Stimulated activated naive B cell treated with anti-CD40 and anti-IgM and Interleukin-4, amounts not matched to agents 10 μg/mL and 1 μg/mL and 100 μg/mL, for 72 hours (primary cell): ENCODE results near the gene MRPL46.
"Not testable (repeated sequence)": the region's sequence is repeated elsewhere in the genome, so short reads cannot be mapped to it uniquely, and the experiment has no call there.

Source experiments
- ATAC-seq, 2 donors: fragments of 150-1000 bp; cut with Tn5 transposase; replicated peaks; 2 replicates each; pipeline ENCODE4 v1.10.0; 2021; ENCODE audit warnings: moderate library complexity in 1 of 2
- DNase-seq: peaks from one replicate; pipeline ENCODE4 v3.0.0; 2021
- H3K27ac Mint-ChIP-seq: one replicate; pipeline ENCODE4 v1.8.0; 2022; ENCODE audit warnings: mild to moderate bottlenecking, mixed read lengths
- H3K27me3 Mint-ChIP-seq, 2 donors: one replicate each; pipeline ENCODE4 v1.8.0; 2022; ENCODE audit warnings: mixed read lengths in 2 of 2
- H3K36me3 Mint-ChIP-seq, 2 donors: one replicate each; pipeline ENCODE4 v1.8.0; 2022; ENCODE audit warnings: mixed read lengths in 2 of 2, mild to moderate bottlenecking in 1 of 2
- H3K4me1 Mint-ChIP-seq, 2 donors: one replicate each; pipeline ENCODE4 v1.8.0; 2022; ENCODE audit warnings: mixed read lengths in 2 of 2, mild to moderate bottlenecking in 1 of 2
- H3K4me3 Mint-ChIP-seq, 2 donors: one replicate each; pipeline ENCODE4 v1.8.0; 2022; ENCODE audit warnings: mild to moderate bottlenecking in 2 of 2, mixed read lengths in 2 of 2, moderate library complexity in 1 of 2
- H3K9me3 Mint-ChIP-seq, 2 donors: one replicate each; pipeline ENCODE4 v1.8.0; 2022; ENCODE audit warnings: mixed read lengths in 2 of 2, mild to moderate bottlenecking in 1 of 2

The MRPL46 gene

DNA sequence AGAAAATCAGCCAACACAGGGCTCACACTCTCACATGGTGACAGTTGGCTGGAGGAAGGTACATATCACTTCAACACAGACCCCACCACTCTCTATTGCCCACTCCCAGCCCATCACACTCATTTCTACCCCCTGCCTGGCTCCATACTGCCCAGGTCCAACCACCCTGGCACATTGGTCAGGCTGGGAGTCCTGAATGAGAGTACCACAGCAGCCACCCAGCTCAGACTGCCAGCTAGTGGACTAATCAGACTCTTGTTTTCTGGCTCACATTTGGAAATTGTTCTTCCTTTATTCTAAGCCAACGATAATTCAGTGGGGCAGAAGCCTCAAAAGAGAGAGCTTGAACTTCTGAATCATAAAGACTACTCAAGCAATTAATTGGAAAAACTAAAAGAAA is 20.0 kb downstream of the MRPL46 start:
- no peak for ATAC-seq
- H3K4me1 Mint-ChIP-seq, result peaks cover 2 to 6% of the 10 kb centered on the region in 2 donors
- H3K36me3 Mint-ChIP-seq, result peaks cover 3 to 14% of the 10 kb centered on the region in 2 donors
- H3K27ac Mint-ChIP-seq, result no peak overlapping the region
- DNase-seq, result no peak
- H3K4me3 Mint-ChIP-seq, result no peak overlapping the region
- H3K27me3 Mint-ChIP-seq, result peaks cover 22 to 27% of the 10 kb centered on the region in 2 donors
- H3K9me3 Mint-ChIP-seq, result peaks cover 10 to 21% of the 10 kb centered on the region in 2 donors

DNA sequence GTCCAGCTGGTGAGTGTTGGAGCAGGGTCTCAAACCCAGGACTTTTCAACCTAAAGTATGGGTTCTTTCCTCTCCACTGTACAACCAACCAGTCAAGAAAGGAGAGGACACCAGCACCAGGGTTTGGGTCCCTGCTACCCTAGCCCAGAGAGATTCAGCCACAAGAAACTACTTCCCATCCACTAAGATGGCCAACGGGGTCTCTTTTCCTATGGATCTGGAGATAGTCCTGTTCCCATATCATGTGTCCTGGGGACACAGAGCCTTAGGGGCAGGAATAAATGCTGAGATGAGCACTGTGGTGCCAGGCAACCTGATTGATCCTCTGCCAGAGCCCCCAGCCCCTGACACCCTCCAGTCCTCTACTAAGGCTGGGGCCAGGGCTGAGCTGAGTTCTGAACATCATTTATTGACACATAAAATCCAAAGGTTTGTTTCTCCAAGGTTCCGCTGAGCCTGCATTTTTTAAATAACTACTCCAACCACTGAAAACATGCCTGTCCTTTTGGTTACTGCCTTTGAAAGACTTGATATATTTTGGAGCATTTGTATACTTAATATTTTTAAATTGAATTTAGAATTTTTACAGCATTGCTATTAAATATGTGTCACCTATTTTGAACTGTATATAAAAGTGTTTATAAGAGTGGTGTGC is 26.0 kb downstream of the MRPL46 start:
- DNase-seq (no peak), ATAC-seq (no peak)
- Mint-ChIP-seq H3K36me3 (peaks cover 3 to 14% of the 10 kb centered on the region in 2 donors), H3K9me3 (peaks cover 13 to 21% of the 10 kb centered on the region in 2 donors), H3K27ac (no peak overlapping the region), H3K27me3 (peaks cover 56 to 59% of the 10 kb centered on the region in 2 donors), H3K4me1 (no peaks in the 10 kb centered on the region), H3K4me3 (no peak overlapping the region)

DNA sequence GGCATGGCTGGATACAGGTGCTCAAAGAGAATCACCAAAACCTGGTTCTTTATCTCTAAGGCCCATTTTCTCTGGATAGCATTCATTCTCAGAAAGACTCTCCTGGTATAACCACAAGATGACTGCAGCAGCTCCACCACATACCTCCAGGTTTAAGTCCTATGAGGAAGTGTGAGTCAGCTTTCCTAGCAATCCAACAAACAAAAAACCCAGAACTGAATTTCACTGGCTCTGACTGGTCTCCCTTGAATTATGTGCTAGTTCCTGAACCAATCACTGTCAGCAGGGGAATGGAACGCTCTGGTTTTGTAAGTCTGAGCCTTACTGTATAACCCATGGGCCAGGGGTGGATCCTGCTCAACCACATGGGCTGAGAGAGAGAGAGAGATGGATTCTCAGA is 27.2 kb downstream of the MRPL46 start:
- Mint-ChIP-seq H3K4me3 (no peak overlapping the region), H3K36me3 (peaks cover 3 to 14% of the 10 kb centered on the region in 2 donors), H3K27me3 (peaks cover 60 to 63% of the 10 kb centered on the region in 2 donors), H3K27ac (no peak overlapping the region), H3K4me1 (no peaks in the 10 kb centered on the region), H3K9me3 (peaks cover 13 to 17% of the 10 kb centered on the region in 2 donors)
- DNase-seq, result no peak
- no peak for ATAC-seq

DNA sequence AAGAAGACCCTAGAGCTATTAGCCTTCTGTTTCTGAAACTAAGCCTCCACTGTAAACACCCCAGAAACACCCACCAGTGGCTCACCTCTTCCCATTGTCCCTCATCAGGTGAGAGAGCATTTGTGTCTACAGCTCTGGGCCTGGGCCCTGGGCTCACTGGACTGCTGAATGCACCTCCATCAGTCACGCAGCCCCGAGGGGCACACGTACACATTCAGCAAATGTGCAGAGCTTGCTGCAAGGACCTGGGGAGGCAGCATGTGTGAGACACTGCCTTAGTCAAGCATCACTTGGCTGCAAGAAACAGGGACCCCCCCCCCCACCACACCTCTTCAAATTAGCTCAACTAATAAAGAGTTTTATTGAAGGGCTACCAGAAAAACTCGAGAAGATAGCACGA is 29.0 kb downstream of the MRPL46 start:
- H3K27ac Mint-ChIP-seq, result no peak overlapping the region
- H3K27me3 Mint-ChIP-seq, result peaks cover 54% of the 10 kb centered on the region in 2 donors
- no peak overlapping the region for H3K4me3 Mint-ChIP-seq
- H3K4me1 Mint-ChIP-seq, result no peaks in the 10 kb centered on the region
- H3K9me3 Mint-ChIP-seq, result peaks cover under 1 to 6% of the 10 kb centered on the region in 2 donors
- DNase-seq (no peak), ATAC-seq (no peak)
- peaks cover 0 to 4% of the 10 kb centered on the region in 2 donors for H3K36me3 Mint-ChIP-seq

DNA sequence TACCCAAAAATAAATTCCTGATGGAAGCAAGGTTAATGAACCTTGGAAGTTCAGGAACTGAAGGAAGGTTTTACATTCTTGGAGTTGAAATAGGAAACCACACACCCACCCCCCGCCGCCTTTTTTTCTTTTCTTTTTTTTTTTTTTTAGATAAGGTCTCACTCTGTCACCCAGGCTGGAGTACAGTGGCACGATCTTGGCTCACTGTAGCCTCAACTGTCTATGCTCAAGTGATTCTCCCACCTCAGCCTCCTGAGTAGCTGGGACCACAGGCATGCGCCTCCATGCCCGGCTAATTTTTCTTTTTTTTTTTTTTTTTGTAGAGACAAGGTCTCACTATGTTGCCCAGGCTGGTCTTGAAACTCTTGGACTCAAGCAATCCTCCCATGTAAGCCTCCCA is 33.1 kb downstream of the MRPL46 start:
- not testable (repeated sequence) for H3K27ac Mint-ChIP-seq, ATAC-seq, H3K4me3 Mint-ChIP-seq, H3K9me3 Mint-ChIP-seq, DNase-seq, H3K36me3 Mint-ChIP-seq, H3K4me1 Mint-ChIP-seq
- peaks cover 32 to 43% of the 10 kb centered on the region in 2 donors for H3K27me3 Mint-ChIP-seq

DNA sequence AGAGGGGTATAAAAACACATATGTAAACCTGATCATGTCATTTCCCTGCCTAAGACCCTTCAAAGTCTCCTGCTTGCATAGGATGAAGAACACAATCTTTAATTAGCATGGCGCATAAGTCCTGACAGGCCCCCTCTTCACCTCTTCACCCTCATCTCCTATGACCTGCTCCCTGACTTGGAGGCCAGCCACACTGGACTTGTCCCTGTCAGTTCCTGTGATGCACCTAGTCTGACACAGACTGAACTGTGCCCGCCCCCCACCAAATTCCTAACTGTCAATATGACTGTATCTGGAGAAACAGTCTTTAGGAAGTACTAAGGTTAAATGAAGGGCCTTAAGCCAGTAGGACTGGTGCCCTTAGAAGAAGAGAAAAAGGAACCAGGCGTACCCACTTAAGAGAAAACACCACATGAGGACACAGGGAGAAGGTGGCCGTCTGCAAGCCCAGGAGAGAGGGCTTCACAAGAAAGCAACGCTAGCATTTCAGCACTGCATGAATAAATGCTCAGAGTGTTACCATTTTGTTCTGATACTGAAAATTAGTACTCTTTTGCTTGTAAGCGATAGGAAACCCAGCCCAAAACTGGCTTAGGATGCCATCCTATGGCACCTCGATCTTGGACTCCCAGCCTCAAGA is 34.0 kb downstream of the MRPL46 start:
- H3K27me3 Mint-ChIP-seq, result peaks cover 34 to 37% of the 10 kb centered on the region in 2 donors
- no peak overlapping the region for H3K4me3 Mint-ChIP-seq
- H3K27ac Mint-ChIP-seq, result no peak overlapping the region
- no peaks in the 10 kb centered on the region for H3K36me3 Mint-ChIP-seq
- ATAC-seq, result no peak
- no peaks in the 10 kb centered on the region for H3K9me3 Mint-ChIP-seq
- DNase-seq, result no peak
- H3K4me1 Mint-ChIP-seq, result no peaks in the 10 kb centered on the region

DNA sequence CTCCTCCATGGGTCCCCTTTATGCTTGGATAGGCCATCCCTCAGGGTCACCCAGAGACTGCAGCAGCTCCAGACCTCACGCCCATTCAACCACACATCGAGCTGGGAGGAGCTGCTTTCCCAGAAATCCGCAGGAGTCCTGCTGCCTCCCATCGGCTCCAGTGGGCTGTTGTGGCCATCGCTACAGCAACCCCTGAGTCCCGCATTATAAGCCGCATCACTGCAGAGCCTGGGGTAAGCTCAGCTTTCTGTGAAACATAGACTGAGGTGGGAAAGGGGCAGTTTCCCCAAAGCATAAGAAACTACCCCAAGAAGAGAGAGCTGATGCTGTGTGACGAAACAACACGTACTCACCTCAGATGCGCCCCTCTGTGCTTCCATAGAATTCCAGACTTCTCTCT is 35.7 kb downstream of the MRPL46 start:
- Mint-ChIP-seq H3K27me3 (peaks cover 22 to 28% of the 10 kb centered on the region in 2 donors), H3K4me1 (no peaks in the 10 kb centered on the region), H3K9me3 (no peaks in the 10 kb centered on the region), H3K36me3 (no peaks in the 10 kb centered on the region), H3K4me3 (no peak overlapping the region), H3K27ac (no peak overlapping the region)
- DNase-seq (no peak), ATAC-seq (no peak)

DNA sequence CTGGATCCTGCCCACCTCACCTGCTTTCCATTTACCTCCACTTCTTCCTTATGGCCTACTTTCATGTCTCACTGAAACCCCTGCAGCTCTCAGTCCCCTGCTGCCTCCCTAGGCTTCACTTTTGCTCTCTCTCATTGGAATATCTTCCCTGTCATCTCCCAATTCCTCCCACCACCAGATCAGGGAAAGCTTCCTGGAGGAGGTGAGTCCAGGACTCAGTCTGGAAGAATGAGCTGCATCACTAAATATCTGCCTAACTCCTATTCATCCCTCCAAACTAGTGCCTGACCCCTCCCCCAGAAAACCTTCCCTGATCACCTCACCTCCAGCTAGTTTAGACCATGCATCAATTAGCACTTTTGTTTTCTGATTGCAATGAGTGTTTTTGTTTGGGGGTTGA is 37.1 kb downstream of the MRPL46 start:
- H3K36me3 Mint-ChIP-seq, result no peaks in the 10 kb centered on the region

DNA sequence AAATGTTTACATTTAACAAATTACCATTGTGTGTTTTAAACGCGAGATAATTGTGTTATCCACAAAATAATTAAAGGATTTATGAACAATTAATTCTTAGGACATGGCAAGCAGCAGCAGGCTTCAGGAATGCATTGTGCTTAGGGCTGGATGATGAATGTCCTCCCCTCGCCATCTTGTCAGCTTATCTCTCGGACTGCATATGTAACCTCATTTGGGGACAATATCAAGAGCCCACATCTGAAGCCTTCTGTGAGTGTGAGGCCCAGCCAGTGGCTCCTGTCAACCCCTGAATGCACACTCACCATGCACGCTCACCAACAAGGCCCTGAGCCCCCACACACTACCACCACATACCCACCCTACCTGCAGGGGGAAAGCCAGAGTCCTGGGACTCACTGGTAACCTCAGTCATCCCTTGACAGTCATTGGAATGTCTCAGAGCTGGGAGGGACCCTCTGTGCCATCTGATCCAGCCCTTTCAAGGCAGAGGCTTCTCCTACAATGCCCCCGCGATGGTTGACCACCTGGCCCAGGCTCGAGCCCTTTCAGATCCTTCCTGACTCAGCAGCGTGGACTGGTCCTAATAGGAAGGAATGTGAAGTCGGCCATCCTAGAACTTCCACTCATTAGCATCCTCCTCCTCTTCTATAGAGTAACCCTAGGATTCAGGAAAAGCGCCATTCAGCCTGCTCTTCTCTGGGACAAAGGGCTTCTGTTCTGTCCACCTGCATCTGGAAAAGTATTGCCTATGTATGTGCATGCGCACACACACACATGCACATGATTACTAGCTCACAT is 38.2 kb downstream of the MRPL46 start:
- H3K4me1 Mint-ChIP-seq, result no peaks in the 10 kb centered on the region
- DNase-seq, result no peak
- ATAC-seq, result no peak
- H3K27me3 Mint-ChIP-seq, result peaks cover 16 to 23% of the 10 kb centered on the region in 2 donors
- no peak overlapping the region for H3K27ac Mint-ChIP-seq
- no peaks in the 10 kb centered on the region for H3K36me3 Mint-ChIP-seq
- H3K9me3 Mint-ChIP-seq, result no peaks in the 10 kb centered on the region
- no peak overlapping the region for H3K4me3 Mint-ChIP-seq

More for the DNA sequence above, 37.1 kb downstream of the MRPL46 start:
- DNase-seq (no peak), ATAC-seq (no peak)
- Mint-ChIP-seq H3K27me3 (peaks cover 16 to 23% of the 10 kb centered on the region in 2 donors), H3K9me3 (no peaks in the 10 kb centered on the region), H3K4me1 (no peaks in the 10 kb centered on the region), H3K4me3 (no peak overlapping the region), H3K27ac (peak overlapping the region; percentile 7)

DNA sequence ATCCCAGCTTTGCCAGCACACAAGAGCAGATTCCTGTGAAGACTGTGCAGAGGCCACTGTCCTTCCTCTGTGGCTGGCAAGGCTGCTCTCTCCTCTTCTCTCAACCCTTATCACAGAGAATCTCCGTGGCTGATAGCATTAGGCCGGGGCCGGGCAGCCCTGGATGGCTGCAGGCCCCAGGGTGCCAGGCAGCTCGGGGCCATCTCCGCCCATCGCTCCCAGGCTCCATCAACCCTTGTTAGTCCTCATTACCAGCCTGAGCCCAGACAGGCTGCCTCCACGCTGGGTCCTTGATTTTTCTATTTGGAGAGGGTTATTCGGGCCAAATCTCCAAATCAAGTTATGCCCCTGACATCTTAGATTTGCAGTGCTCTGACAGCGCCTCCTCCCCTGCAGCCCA is 39.1 kb downstream of the MRPL46 start:
- Mint-ChIP-seq H3K36me3 (no peaks in the 10 kb centered on the region), H3K27ac (no peak overlapping the region), H3K27me3 (peaks cover 19 to 22% of the 10 kb centered on the region in 2 donors), H3K9me3 (no peaks in the 10 kb centered on the region), H3K4me1 (no peaks in the 10 kb centered on the region), H3K4me3 (no peak overlapping the region)
- DNase-seq, result no peak
- no peak for ATAC-seq

DNA sequence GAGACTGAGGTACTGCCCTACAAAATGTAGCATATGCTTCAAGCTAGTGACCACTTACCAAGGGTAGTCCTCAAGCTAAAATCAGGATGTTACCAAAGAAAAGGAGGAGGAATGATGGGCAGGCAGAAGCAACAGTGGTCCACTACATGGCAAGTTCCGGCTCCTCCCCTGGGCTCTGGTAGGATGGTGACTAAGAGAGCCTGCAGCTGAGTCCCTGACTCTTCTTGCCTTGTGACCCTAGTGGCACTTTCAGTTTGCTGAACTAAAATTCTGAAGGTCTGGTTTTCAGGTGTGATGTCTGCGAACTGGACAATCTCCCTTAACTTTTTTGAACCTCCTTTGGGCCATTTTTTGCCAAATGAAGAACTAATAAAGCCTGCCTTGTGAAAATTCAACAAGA is 40.9 kb downstream of the MRPL46 start:
- no peaks in the 10 kb centered on the region for H3K4me1 Mint-ChIP-seq
- no peaks in the 10 kb centered on the region for H3K9me3 Mint-ChIP-seq
- H3K27ac Mint-ChIP-seq, result no peak overlapping the region
- DNase-seq, result no peak
- no peak overlapping the region for H3K4me3 Mint-ChIP-seq
- no peaks in the 10 kb centered on the region for H3K36me3 Mint-ChIP-seq
- peaks cover 19 to 23% of the 10 kb centered on the region in 2 donors for H3K27me3 Mint-ChIP-seq
- ATAC-seq, result no peak

DNA sequence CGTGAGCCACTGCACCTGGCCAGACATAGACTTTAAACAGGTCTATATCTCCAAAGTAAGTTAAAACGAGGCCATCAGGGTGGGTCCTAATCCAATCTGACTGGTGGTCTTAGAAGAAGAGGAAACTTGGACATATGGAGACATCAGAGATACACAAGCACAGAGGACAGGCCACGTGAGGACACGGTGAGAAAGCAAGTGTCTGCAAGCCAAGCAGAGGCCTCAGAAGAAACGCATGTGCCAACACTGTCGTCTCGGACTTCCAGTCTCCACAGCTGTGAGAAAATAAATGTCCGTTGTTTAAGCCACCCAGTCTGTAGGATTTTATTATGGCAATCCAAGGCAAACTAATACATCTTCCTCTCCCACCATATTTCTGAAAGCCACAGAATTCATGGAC is 43.9 kb downstream of the MRPL46 start:
- H3K27me3 Mint-ChIP-seq, result peaks cover 14 to 16% of the 10 kb centered on the region in 2 donors

DNA sequence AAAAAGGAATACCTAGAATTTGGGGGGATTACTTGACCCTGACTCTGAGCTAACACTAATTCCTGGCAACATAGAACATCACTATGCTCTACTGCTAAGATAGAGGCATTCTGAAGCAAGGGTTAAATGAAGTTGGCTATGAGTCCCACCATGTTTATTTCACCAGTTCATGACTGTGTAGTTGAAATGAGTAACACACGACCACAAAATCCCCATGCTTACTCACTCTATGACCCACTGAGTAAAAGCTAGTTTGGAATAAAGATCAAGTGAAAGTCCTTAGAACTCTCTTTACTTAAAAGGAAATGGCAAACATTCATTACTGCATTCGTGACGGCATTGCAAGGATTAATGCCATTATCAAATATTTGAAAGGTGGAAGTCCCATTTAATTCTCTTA is 47.4 kb downstream of the MRPL46 start:
- peak overlapping the region; percentile 37 for H3K27ac Mint-ChIP-seq
- H3K4me1 Mint-ChIP-seq, result no peaks in the 10 kb centered on the region
- ATAC-seq (peak; percentile 56 to 88), DNase-seq (no peak)
- H3K36me3 Mint-ChIP-seq, result no peaks in the 10 kb centered on the region
- H3K4me3 Mint-ChIP-seq, result no peak overlapping the region
- peaks cover 19 to 20% of the 10 kb centered on the region in 2 donors for H3K27me3 Mint-ChIP-seq
- no peaks in the 10 kb centered on the region for H3K9me3 Mint-ChIP-seq

More for the DNA sequence above, 43.9 kb downstream of the MRPL46 start:
- ATAC-seq (no peak), DNase-seq (no peak)
- H3K27ac Mint-ChIP-seq, result no peak overlapping the region
- H3K4me3 Mint-ChIP-seq, result no peak overlapping the region
- no peaks in the 10 kb centered on the region for H3K9me3 Mint-ChIP-seq
- H3K36me3 Mint-ChIP-seq, result no peaks in the 10 kb centered on the region
- no peaks in the 10 kb centered on the region for H3K4me1 Mint-ChIP-seq
